HG02840 (cell line): ENCODE measurements around the gene PLEKHG5.
"Not testable (repeated sequence)": the region's sequence is repeated elsewhere in the genome, so short reads cannot be mapped to it uniquely, and the experiment has no call there.

Experiments
- ATAC-seq: cut with Tn5 transposase; IDR thresholded peaks from one replicate; pipeline ENCODE4 v1.9.1; 2021; ENCODE audit warnings: mild to moderate bottlenecking, moderate library complexity, moderate number of reproducible peaks; ENCODE audit not compliant: unreplicated experiment, low FRiP score

Gene PLEKHG5

DNA sequence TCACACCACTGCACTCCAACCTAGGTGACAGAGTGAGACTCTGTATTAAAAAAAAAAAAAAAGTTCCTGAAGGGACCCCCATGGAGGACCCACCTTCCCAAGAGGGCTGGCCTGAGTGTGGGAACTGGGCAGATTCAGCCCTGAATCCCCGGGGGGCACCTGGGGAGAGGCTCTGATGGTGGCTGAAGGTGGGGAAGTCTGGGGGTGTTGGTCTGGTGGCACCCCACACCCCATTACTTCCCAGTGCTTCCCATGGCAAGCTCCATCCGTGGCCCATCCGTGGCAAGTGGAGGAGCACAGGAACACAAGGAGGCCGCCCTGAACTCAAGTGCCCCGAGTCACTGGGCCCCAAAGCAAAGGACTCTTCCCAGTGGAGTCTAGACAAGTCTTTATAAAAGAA lies 24.7 kb downstream of the PLEKHG5 start:
- ATAC-seq: no peak

DNA sequence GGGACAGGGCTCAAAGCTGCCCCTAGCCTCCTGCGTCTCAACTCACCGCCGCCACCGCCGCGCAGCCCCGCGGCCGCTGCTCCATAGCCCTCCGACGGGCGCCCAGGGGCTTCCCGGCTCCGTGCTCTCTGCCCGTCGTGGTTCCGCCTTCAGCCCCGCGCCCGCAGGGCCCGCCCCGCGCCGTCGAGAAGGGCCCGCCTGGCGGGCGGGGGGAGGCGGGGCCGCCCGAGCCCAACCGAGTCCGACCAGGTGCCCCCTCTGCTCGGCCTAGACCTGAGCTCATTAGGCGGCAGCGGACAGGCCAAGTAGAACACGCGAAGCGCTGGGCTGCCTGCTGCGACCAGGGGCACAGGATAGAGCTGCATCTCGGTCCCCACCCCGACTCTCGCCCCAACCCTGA lies 25.4 kb downstream of the PLEKHG5 start, which contains the start of gene TNFRSF25:
TNFRSF25 (minus strand) TSS at position 151 of the 400 bp plus-strand sequence; CDS start at position 85, 66 bp downstream.
- ATAC-seq: no peak

DNA sequence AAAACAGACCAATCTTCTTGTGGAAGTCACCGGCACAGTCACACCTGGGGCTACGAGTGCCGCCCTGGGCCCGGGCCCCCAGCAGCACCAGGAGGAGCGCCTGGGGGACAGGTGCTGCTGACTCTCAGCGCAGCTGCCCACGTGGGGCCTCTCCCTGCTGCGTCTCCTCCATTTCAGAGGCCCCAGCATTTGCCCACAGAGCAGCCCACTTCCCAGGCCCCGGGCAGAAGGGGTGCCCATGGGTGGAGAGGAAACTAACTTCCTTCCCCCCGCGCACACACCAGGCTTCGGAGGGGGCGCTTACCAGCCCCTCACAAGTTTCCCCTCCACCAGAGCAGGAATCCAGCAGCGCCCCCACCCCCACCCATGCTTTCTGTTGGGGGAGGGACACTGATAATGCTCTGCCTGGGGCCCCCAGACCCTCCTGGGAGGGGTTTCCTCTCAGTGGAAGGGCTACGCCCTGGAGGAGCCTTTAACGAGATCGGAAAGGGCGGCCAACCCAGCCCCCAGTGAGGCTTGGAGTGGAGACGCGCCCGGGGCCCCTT lies 25.9 kb downstream of the PLEKHG5 start:
- no peak for ATAC-seq

DNA sequence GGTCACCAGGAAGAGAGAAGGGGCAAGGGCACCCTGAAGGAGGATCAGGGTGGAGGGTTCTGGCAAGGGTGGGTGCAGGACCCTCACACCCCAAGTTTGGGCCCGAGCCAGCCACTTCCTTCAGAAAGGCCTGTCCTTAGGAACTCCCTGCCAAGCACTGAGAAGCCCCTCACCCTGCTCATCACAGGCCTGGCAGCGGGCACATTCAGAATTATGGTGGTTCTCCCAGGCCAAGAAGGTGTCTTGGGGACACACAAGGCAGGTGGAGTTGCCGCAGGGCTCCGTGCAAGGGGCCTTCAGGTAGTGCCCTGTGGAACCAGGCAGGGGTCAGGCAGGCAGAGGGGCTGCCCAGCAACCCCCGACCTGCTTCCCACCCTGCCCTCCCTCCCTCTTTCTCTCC lies 26.6 kb downstream of the PLEKHG5 start:
- no peak for ATAC-seq

DNA sequence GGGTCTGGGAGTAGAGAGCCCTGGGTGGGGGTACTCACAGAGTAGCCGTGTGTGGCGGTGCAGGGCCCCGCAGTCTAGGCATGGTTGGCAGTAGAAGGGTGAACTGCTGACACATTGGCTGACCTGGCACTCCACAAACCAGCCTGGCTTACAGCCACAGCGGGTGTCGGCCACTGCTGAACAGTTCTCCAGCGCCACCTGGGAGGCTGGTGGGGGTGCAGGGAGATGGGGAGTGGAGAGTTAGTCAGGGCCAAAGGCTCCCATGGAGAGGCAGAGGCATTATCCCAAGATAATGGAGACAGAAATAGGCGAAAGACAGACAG lies 27.0 kb downstream of the PLEKHG5 start:
- no peak for ATAC-seq

DNA sequence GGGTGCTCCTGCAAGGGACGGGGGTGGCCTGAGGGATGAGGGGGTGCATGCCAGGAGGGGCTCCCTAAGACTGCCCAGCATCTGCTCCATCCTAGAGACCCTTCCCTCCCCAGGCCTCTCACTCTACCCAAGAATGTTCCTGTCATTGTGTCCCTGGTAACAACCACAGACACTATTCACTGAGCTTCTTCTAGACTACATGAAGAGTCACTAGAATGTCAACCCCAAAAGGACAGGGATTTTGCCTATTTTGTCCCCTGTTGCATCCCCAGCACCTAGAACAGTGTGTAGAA lies 28.4 kb downstream of the PLEKHG5 start:
- ATAC-seq: no peak

DNA sequence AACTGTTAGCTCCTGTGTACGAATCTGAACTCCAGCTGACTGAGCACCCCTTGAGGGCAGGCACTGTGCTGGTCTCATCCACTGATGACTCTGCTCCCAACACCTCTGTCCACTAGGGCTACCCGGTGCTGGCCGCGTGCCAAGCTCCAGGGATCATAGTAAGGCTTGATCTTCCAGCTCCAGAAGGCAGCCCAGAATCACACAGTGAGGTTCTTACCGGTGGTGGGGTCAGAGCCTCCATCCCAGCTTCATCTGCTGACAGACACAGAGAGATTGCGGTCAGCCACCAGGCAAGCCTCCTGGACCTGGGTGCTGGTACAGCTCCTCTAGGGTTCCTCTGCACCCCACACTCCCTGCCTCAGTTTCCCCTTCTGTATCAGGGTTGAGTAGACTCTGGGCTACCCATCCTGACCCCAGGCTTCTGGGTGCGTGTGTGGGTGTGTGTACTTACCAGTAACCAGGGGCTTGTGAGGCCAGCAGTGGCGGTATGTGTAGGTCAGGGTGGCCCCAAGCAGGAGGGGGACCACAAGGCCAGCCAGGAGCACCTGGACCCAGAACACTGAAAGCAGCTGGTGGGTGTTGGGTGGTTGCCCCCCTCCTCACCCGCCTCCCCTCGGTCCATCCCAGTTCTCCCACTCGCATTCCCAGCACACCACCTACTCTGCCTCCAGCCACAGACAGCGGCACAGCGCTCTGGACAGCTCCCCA lies 28.9 kb downstream of the PLEKHG5 start:
- ATAC-seq: no peak

DNA sequence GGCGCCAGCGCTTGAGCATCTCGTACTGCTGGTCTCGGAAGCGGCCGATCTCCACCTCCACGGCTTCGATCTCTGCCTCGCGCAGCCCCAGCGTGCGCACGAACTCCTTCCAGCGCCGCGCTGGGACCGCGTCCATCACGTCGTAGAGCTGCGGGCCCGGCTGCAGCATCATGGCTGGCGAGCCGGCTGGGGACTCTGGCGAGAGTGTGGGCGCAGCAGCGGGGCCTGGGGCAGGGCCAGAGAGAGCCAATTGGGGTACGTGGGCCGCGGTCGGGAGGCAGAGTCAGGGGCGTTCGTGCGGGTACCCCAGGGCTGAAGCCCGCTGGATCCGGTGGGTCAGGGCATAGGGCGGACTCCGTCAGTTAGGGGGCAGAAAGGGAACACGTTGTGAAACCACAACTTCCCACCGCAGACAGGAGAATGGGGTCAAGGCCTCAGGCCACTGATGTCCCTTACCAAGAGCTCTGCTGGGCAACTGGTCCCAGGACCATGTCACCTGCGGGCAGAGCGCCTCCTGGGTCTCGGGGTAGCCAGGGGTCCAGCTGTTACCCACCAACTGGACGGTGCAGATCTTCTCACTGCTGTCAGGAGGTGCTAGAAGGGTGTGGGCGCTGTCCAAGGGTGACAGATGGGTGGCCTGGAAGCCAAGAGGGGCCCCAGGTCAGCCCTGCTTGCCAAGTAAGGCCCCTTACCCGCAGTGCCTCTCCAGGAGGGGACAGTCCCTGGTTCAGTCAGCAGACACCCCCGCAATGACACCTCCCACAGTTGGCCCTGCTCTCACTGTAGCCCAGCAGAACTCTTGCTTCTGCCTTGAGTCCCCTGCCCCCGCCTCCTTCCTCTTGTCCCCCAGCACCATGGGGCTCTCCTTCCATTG lies 29.7 kb downstream of the PLEKHG5 start:
- ATAC-seq: no peak

DNA sequence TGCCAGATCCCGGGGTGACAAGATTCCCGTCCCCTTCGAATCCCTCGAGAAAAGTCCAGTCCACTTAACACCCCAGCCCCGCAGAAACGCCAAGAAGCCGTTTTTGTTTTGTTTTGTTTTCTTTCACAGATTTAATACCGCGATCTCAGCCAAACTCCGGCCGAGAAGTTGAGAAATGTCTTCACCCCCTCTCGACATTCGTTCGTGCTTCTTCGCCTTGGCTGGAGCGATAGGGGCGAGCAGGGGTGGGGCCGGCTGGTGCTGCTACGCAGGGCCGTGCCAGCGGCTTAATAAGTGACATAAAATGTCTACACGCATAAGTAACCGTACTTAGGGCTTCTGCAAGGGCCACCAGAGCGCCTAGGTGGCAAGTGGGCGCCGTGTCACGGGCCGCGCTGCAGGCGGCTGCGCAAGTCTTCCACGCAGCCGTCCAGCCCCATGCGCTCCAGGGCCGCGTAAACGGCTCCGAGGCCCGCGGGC lies 30.4 kb downstream of the PLEKHG5 start:
- no peak for ATAC-seq

DNA sequence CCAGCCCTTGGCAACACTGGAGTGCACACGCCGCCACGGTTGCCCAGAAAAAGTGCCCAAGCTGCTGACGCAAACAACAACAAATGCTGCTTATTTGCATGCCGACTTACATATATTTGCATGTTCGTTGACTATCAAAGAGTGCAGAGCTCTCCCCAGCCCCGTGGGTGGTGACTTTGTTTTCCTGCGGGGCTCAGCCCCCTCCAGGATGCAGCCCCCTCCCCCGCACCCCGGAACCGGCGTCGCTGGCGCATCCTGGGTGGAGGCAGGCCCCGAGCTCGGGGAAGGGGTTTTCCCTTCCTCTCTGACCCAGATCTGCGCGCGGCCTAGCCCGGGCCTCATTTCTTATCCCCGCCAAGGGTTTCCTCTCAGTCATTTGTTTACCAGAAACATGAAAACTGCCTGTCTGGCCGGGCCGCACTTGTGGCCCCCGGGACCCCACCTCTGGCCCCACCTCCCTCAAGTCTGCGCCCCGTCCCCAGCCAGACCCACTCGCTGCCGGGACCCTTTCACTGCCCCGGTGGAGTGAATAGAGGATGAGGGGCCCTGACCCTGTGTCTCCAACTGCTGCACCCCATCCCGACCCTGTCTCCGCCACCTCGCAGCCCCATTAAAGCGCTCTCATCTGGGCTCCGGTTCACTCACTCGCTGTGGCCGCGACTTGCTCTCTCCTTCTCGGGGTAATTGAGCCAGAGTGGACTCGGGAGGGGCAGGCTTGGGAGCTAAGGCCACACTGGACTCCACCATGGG lies 31.0 kb downstream of the PLEKHG5 start:
- no peak for ATAC-seq

DNA sequence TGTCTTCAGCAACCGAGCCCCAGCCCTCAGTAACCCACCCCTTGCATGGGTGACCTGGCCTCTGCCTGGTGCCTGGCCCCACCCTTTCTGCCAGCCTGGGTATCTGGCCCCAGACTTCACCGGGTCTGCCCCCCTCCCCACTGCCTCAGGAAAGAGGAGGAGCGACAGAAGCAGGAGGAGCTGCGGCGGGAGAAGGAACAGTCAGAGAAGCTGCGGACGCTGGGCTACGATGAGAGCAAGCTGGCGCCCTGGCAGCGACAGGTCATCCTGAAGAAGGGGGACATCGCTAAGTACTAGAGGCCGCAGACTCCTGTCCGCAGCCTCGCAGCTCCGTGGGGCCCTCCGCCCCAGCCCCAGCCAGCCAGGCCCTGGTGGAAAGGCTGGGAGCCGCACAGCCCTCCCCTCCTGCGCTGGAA lies 31.6 kb downstream of the PLEKHG5 start:
- no peak for ATAC-seq

DNA sequence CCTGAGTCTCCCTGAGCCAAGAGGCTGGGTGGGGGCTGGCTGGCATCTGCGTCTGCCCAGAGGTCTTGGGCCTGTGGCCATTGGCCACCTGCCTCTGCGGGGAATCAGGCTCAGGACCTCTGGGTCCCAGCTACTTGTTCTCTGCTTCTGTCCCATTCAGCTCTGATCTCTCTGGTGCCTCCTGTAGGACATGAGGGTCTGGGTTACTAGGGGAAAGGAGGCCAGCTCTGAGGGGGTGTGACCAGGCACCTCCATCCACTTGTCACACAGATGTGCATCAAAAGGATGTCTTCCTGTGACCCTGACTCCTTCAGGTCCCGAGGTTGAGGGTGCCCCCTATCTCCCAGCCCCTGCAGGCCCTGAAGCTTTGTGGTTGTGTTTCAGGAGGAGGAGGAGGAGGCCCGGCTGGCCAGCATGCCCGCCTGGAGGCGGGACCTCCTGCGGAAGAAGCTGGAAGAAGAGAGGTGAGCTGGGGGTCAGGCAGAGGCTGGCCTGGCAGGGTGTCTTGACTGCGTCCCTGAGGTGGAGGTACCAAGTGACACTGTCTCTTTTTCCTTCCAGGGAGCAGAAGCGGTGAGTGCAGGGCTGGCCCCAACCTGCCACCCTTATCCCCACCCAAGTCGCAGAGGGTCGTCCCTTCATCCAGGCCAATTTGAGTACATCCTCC lies 34.5 kb downstream of the PLEKHG5 start:
- ATAC-seq: no peak

DNA sequence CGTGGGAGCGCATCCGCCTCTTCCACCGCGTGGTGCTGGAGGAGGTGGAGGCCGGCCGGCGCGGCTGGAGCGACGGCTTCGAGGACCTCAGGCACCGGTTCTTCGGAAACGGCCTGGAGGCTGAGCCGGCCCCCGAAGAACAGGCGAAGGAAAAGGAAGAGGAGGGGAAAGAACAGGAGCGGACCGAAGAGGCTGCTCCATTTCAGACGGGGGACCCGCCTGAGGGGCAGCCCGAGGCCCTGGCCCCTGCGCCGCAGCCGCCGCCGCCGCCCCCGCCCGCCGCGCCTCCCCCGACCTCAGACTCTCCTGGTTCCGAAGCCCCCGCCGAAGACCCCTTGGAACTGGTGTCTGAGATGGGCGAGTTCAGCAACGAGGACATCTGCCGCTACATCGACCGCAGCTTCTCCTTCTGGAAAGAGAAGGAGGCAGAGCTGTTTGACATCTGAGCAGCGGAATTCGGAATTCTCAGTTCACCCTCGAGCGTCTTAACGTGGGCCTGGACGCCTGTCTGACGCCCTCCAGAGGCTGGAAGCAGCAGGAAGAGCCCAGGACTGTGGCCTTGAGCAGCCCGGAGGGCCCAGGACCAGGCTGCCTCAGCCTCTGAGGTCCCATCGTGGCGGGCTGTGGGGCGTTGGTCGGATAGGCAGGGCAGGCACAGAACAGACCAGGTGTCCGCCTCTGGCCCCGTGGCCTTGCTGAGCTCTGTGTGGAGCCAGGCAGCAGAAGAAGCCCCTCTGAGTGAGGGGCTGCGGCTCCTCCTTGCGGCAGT lies 35.5 kb downstream of the PLEKHG5 start:
- not testable (repeated sequence) for ATAC-seq

DNA sequence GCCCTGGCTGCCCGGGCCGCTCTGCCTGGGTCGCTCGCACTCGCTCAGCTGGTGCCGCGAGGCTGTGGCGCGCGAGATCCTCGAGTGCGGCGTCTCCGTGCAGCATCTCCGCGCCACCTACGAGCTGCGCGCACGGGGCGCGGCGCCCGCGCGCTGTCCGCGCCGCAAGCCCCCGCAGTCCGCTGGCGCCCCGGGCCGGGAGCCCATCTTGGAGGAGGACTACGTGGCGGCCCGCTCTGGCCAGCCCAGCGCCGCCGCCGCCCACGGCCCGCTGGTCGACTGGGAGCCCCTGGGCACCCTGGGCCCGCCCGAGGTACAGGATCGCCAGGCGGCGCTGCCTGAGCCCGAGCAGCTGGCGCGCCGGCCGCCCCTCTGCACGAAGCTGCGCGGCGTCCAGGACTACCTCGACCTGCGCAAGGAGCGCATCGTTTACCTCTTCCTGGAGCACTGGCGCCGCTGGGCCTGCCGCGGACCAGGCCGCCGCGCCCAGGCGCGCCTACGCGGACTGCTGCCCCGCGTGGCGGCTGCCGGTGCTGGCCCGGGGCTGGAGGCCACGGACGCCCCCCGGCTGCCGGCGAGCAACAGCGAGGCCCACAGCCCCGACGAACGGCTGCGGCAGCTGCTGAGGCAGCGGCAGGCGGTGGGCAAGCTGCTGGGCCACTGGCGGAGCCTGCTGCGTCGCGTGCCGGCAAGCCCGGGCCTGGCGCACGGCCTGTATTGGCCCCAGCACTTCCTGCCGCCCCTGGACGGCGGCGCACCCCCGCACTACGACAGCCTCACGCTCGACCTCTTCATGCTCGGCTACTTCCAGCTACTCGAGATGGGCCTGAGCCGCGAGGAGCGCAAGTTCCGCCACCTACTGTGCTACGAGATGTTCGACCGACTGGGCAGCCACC lies 36.4 kb downstream of the PLEKHG5 start:
- no peak for ATAC-seq

DNA sequence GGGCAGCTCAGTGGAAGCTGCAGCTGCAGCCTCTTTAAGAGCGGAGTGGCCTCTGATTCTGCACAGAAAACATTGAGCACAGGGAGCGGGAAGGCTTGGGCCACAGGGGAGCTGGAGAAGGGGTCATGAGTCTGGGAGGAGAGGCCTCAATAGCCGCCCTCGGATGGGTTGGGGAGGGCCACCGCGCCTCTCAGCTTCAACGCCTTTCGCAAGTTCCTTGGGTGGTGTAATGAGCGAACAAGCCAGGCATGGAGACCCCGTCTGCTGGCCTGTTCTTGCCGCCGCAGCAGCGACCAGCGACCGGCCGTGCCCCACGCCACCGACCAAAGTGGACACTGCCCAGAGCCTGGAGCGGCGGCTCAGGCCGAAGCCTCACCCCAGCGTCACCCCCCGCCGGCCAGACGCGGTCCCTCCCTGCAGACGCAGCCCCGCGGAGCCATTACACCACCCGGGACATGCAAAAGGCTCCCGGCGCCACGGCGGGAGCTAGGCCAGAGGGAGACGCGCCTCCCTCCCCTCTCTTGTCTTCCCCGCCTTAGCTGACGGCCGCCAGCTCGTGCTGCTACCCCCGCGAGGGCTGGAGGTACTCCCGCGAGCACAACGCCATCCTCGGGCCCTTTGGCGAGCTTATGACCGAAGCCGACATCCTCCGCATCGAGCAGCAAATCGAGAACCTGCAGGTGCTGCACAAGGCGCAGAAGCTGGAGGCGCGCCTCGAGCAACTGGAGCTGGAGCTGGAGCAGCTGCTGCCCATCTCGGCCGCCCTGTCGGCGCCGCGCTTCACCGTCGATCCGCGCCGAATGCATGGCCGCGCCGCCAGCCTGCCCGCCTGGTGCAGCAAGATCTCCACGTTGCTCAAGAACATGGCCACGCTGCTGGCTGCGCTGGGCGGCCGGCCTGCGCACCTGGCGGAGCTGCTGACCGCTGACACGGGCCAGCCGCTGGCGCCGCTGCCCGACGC lies 37.3 kb downstream of the PLEKHG5 start:
- not testable (repeated sequence) for ATAC-seq

DNA sequence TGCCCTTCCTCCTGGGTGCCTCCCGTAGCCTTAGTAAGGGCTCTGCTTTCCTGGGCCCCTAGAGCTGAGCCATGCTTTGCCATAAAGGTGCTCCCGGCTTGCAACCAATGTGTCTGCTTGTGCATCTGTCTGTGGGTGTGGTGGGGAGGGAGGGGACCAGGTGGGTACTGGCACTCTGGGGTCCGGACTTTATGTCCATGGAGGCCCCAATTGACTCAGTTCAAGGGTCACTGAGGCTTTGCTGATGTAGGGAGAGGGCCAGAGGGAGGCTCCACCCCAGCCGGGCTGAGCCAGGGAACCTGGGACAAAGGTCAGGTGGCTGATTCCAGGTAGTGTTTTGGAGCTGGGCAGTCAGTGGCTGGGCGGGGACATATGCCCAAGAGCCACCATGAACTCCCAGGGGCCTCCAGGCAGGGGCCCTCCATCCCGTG lies 40.5 kb downstream of the PLEKHG5 start:
- no peak for ATAC-seq

DNA sequence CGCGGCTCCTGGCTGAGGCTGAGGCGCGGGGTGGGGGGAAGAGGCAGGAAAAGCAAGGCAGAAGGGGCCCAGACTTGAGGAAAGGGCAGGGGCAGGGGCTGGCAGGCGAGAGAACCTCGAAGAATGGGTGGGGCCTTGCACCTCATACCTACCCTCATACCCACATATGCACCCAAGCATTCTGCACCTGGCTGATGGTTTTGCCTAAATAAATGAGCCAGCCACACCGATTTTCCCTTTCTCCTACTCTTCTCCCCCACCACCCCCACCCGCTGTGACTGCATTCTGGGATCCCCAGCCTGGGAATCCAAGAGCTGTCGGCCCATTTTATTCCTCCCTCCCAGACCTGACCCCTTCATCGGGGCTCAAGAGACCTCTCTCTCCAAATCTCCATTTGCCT lies 41.0 kb downstream of the PLEKHG5 start:
- ATAC-seq: not testable (repeated sequence)
